HG03378 (cell line): ENCODE measurements around the gene PPP3CA.
"Not testable (repeated sequence)": the region's sequence is repeated elsewhere in the genome, so short reads cannot be mapped to it uniquely, and the experiment has no call there.

Experiments
- ATAC-seq: cut with Tn5 transposase; IDR thresholded peaks from one replicate; pipeline ENCODE4 v1.9.1; 2021; ENCODE audit warnings: mild to moderate bottlenecking, moderate library complexity; ENCODE audit not compliant: unreplicated experiment

Gene PPP3CA

DNA sequence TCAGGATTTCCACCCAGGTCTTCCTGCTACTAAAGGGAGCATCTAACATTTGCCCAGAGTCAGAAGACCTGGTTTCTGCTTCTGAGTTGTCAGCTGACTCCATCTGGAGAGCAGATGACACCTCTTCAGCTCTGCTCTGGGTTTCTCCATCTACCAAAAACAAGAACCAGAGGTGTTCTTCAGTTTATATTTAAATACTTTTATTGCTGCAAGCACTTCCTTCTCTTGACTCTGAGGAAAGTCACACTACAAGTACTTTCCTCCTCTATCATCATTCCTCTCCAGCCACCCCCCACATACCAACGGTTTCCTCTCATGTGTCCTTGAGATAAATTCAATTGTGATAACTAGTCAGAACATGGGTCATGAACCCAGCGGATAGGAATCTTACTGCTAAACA, 88.4 kb downstream of the PPP3CA start:
- no peak for ATAC-seq

DNA sequence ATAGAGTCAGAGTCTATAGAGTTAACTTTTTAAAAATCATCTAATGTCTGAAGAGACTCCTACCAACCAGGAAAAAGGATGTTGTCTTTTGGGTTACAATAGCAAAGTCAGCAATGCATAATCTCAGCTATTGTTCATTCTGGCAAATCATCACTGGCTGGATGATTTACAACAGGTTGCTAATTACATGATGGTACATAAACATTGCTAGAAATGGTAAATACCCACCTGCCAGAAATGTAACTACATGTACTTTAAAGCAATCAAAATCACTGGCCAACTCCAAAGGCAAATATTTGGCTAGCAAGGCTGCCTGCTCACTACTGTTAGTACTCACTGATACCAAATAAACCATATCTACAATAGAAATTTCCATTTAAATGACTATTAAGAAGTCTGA, 91.1 kb downstream of the PPP3CA start:
- no peak for ATAC-seq

DNA sequence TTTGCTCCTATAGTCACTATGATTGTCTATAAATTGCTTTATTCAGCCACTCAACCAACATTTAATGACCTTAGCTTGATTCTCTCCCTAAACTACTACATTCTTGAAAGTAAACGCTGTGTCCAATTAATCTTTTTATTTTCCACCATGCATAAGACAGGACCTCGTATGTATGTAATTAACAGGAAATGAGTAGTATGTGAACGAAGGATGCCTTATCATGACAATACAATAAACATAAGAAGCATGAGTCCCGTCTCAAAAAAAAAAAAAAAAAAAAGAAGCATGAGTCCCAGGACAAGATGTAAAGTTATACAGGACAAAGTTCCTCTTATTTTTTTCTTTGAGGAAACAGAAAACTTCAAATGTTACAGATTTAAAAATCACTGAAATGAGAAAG, 92.5 kb downstream of the PPP3CA start:
- no peak for ATAC-seq

DNA sequence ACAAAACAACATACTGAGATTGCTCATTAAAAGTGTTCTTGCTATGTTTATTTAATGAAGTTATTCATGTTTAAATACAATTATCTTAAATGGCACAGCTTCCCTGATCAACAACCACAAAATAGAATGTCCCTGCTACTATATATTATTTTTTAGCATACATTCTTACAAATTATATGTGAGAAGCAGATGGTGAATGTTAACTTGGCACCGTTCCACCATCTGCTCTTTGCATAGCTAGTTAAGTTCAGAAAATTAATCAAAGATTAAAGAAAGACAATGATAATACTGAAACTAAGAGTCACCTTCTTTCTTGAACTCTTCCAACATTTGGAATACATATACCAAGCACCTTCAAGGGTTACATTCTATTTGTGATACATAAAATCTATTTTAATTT, 94.2 kb downstream of the PPP3CA start:
- no peak for ATAC-seq

DNA sequence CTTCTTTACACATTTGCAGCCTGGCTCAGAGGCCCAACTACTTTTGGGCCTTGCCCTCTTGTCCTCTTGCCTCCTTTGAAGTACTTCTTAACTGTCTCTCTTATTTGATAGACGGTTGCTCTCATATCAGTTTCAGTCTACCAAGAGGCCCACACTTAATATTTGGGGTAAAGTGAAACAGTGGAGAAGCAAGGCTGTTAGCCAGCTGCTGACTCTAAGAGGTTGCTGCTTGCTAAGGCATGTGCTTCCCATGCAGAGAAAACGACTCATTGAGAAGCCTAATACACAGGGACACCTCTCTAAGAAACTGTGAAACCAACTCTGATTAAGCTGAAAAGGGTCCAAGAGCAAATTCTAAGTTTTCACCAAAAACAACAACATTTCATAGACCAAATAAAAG, 94.6 kb downstream of the PPP3CA start:
- no peak for ATAC-seq

DNA sequence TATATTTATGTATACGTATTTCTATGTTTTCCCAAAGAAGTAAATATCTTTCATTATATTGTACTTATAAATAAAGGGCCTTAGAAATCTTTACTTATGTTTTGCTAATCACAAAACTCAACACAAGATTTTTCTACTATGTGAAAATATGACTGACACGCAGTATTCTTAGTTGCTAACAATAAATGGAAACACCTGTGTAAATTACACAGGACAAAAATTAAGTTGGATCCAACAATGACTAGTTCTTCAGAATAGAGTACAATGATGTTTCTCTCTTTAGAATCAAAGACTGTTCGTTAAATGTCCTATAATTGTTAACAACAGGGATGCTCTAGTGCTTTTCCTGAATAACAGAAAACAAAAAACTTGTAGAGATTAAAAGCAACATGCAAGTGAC, 96.1 kb downstream of the PPP3CA start:
- no peak for ATAC-seq

DNA sequence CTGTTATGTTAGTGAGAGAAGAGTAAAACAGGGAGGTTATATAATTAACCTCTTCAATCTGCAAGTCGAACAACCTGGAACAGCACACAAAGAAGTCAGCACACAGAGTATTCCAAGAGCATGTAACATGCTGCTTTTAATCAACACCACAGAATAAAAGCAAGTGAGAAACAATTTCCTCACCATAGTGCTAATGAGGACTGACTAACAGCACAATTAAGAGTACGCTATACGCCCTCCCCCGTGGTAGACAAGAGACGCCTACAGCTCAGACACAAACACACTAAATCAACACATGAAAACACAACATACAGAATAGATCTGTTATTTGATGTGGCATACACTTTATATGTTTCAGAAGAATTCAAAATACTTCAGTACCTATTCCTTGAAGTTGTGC, 103.0 kb downstream of the PPP3CA start:
- ATAC-seq = no peak

DNA sequence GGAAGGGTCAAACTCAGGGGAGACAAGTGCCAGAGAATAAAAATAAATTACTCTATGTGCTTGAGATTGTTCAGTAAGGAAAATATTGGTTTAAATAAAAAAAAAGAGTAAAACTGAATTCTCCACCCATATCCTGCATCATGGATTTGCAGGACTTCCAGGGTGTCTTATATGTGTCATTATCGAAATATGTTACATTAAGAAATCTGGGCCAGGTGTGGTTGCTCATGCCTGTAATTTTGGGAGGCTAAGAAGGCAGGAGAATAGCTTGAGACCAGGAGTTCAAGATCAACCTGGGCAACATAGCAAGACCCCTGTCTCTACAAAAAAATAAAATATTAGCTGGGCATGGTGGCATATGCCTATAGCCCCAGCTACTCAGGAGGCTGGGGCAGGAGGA, 104.9 kb downstream of the PPP3CA start:
- no peak for ATAC-seq

DNA sequence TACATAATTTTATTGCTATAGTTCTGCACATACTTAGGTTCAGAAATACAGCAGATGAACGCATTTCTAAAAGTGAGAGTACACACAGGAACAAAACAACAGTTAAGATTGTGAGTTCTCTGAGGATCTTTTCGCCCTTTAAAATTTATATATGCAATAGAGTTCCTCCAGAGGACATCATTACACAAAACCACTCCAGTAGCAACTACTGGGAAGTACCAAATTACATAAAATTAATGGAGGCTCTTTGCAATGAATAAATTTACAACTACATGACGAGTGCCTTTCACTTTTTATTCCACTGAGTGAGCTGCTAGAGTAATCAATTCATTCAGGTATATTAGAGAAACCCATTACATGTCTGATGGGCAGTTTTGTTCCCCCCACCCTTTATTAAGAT, 107.2 kb downstream of the PPP3CA start:
- no peak for ATAC-seq

DNA sequence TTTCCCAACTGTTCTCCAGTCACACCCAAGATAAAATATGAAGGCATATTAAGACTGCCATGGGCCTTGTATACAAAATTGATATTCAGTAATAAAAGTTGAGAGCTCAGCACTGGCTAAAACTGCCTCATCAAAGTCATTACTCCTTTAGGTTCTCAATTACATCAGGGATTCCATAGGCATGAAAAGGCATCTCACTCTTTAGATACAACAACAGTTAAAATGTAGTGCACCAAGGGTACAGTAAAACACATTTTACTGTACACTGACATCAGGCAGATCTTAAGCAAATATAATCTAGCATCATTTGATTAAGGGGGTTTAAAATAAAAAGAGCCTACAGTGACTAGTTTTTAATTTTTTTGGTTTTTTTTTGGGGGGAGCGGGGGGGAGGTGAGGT, 107.7 kb downstream of the PPP3CA start:
- no peak for ATAC-seq

DNA sequence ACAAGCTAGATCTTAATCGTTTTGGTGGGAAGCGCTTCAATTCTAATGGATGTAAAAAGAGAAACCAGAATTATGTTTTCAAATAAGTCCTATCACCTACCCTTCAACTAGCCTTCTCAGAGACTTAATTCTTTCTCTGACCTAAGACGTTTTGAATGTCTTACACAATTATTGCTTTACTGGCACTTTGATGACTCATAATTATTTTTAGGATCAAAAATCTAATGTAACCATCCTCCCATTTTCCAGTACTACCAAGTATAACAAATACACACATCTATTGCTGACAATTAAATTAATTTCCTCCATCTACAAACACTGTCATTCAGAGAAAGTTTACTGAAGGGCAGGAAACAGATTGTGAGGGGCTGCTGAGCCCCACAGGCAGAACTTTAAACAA, 108.6 kb downstream of the PPP3CA start:
- no peak for ATAC-seq

DNA sequence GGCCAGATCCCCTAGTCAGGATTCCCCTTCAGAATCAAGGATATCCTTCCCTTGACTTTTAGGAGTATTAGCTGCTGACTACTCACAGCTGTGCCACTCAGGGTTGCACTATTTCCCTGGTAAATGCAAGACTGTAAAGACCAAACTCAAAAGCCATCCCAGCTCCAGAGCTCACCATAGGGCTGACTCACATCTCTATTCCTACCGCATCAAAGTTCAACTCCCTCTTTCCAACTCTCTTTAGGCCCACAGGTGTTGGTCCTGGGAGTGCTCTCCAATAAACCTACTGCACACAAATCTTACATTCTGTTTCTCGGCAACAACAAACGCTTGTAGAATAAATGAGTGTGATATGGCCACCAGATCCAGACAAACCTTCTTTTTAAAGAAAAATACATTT, 109.6 kb downstream of the PPP3CA start:
- no peak for ATAC-seq

DNA sequence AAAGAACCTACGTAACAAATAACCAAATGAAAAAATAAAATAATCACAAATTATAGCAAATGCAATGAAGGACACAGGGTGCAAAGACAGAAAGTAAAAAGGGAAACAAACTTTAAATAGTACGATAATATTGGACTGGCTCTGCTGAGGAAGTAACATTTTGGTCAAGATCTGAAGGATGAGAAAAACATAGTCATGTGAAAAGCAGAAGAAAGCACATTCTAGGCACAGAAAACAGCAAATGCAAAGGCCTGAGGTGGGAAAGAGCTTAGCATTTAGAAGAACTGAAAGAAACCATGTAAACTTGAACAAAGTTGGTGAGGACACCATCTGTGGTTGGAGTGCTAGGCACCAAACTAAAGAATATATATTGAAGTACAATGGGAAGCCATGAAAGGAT, 111.2 kb downstream of the PPP3CA start:
- no peak for ATAC-seq

DNA sequence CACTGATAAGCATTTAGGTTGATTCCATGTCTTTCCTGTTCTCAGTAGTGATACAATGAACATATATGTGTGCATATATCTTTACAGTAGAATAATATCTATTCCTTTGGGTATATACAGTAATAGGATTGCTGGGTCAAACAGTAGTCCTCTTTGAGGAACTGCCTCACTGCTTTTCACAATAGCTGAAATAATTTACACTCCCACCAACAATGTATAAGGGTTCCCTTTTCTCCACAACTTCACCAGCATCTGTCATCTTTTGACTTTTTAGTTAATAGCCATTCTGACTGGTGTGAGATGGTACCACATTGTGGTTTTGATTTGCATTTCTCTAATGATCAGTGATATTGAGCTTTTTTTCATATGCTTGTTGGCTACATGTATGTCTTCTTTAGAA, 113.2 kb downstream of the PPP3CA start:
- not testable (repeated sequence) for ATAC-seq

DNA sequence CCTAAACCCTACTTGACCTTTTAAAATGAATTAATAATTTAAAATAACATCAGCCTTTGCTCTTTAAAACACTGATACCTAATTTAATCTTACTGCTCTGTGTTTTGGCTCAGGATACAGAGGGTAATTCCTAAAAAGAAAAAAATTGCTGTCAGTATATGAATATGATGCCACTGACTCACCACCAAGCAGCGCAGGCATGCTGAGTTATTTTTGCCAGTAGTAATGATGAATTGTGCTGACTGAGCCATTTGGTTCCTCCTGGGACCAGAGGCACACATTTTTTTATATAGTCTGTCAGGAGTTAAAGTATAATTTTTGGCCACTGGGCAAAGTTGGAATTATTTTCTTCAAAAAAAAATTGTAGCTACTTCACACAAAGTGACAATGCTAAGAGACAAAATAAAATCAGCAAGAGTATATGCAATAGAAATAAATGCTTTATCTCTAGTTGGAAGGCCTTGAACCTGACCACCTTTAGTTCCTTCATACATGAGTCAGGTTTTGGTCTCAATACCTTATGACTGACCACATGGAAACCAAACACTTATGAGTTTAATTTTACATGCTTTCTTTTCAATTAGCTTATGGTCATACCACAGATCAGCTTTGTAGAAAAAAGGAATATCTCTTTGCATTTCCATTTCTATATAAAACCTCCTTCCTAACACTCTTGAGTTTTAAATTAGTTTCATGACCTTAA, 115.1 kb downstream of the PPP3CA start:
- peak; percentile 69 for ATAC-seq

DNA sequence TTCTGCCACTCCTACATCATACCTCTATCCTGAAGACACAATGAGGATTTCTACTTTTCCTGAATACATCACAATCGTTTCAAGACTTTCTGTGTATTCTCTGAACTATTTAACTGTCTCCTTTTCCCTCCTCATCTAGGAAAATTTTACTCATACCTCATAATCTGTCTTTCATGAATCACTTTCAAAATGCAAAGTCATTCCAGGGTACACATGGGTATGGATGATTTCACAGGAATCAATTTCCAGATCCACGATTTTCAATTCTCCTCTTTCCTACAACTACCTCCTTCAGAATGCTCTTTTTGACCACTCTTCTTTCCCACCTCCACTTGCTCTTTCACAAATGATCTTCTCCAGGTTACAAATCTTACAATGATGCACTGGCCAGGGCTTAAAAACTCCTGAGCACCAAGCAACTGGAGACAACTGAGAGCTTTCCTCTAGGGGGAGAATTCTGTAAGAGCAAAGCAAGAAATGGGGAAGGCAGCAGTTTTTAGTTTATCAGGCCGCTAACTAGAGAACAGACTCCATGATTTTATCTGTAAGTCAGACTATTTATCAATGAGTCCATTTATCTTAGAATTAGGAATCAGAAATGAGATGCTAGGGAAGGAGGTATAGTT, 116.4 kb downstream of the PPP3CA start:
- ATAC-seq = no peak

DNA sequence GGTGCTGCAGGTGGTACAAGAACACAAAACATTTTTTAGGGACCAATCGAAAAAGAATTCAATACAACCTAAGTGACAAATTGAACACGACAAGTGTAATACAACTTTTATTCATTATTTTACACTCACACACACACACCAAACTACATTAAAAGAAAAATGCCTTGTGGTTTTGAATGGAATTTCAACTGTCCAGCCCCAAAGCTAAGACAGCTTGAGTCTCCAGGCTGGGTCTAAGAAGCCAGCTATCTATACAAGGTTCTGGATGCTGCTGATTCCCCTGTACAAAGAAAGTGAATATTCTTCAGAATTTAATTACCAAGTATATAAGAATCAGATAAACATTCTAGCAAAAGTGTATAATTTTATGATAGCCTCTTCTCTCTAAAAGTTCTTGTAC, 118.2 kb downstream of the PPP3CA start:
- no peak for ATAC-seq

DNA sequence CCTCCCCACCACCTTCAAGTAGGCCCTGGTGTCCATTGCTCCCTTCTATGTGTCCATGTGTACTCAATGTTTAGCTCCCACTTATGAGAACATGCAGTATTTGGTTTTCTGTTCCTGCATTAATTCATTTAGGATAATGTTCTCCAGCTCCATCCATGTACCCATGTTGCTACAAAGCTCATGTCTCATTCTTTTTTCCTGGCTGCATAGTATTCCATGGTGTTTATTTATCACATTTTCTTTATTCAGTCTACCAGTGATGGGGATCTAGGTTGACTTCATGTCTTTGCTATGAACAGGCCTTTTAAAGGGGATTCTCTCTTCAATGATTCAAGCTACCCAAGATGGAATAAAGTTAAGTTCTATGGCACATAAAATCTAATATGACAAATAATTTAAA, 119.6 kb downstream of the PPP3CA start:
- ATAC-seq = no peak

DNA sequence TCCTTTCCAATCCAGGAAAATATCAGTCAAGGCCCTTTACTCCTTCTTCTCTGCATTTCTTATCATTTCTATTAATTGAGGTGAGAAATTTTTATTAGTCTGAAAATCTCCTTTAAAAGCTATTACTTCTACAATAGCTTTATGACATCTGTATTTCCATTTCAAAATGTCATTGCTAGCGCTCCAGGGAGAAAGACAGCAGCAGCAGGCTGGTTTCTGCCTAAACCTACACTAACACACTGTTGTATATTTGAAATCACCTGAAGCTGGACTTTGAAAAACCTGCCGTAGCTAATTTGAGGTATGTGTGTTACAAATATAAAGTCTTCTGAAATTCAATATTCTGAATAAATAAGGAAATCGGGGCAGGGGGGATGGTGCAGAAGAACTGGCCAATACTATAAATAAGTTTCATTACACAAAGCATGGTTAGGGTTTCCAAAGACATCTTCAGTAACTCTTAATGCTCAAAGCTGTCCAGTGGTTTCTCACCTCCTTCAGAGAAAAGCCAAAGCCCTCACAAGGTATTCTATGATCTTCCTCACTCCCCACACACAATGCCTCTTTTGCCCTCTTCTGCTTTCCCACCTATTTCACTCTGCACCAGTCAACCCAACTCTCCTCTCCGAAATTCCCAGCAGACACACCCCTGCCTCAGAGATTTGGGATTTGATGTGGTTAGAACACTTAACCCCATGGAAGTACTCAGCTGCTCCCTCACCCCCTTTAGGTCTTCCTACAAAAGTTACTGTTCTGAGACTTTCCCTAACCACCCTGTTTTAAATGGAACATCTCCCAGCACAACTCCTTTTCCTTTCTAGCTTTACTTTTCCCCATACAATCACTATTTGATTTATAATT, 122.7 kb downstream of the PPP3CA start:
- no peak for ATAC-seq

DNA sequence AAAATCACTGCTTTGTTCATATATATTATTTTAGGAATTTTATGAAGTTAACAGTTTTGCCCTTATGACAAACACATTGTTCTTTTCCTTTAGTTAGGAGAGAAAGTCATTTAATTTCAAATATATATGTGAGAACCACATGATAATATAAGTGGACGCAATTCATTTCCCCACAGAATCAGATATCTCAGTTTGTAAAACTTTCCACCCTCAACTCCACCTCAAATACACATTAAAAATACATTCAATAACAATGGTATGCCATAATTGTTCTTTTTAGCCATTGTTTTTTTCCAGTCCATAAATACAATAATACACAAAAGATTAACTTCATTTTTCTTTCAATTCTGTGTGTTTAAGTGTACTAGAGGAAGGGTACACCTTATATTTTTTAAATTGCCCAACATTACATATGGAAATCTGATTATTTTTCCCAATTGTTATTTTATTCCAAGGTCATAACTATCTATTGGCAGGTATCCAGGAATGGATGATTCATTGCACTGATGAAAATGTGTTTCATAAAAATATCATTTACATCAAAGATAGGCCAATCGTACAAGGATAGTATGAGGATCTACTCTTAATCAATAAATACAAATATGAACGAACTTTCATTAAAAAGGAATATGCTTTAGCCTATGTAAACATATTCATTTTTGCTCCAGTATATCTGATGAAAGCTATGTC, 125.0 kb downstream of the PPP3CA start:
- no peak for ATAC-seq

DNA sequence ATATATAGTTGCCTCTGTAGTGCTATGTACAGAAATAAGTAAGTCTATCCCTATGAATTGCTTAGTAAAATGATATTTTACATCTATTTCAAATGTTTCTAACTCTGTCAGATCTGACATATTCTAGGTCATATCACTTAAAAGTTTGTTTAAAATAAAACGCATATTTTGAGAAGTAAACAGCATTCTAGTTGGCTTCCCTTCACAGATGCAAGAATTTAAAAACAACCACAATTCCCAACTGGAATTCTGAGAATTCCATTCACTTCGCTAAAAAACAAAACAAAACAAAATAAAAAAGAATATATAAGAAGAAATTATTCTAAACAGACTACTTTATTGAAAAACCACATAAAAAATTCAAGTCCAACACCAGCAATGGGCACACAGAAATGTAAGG, 126.0 kb downstream of the PPP3CA start:
- no peak for ATAC-seq
